Activated T-cell treated with anti-CD3 and anti-CD28 coated beads for 24 hours (primary cell): ENCODE data around the gene ETV3.
"Not testable (repeated sequence)": the region's sequence is repeated elsewhere in the genome, so short reads cannot be mapped to it uniquely, and the experiment has no call there.

Experiments used
- DNase-seq: peaks from one replicate; pipeline ENCODE4 v3.0.0-alpha.2; 2020; ENCODE audit warnings: low read depth

Gene ETV3

DNA sequence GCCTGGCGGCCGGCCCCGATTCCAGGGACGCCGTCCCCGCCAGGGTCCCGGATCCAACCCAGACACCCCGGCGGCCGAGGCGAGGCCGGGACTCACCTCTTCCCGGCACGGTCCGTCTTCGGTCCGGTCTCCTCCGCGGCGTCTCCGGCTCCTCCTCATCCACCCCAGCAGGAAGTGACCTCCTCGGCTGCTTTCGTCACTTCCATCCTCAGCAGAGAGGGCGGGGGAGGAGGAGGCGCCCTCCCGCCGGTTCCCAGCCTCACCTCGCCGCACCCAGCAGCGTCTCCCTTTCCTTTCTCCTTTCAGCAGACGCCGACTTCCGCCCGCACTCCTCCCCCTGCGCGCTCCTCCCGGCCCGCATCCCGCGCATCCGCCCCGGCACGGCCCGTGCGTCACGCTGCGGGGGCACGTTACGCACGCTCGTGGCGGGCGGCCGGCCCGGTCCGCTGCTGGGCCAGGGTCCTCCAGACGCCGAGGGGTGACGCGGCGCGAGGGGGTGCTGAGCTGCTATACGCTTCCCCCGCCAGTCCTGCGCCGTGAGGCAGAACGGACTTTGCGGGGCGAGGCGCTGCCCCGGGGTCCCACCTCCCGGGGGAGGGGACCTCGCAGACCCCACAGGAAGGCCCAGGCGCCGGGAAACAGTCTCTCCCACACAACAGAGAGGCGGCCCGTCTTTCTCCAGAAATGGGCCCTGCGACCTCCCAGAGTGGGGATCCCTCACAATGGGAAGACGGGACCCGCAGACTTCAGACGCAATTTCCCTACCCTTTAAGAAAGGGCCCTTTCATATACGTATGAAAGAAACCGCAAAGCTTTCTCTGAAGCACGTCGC is at the start of gene ETV3:
Gene ETV3 (minus strand): TSS at position 176 of the 832 bp plus-strand sequence. CDS start 2,043 bp downstream, outside the sequence.
- DNase-seq, result peak; percentile 82

DNA sequence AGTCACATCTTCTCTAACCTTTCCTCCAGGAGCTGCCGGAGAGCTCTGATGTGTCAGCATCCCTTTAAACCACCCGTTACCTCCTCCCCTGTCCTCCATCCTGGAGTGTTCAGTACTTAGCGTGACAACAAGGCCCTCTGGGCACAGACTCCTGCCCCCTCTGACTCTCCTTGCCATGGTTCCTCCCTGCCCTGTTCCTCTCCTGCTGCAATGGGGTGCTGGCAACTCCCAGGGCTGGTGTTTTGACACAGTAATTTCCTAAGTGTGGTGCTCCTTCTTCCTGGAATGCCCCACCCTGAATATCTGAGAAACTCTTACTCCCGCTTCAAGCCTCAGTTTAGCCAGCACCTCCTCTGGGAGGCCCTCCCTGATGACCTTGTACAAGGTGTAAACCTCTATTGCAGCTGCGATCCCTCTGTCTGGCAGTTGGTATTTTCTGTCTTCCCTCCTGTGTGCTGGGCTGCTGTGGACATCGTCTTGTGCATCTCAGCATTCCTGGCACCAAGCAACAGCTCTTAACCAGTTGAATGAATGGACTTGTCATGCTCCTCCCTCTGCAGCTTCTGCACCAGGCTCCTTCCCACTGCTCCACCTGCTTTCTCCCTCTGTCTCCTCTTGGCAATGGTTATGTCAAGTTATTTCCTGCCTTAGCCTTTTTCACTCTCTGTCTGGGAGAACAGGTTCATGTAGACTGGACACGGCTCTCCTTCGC is 48.2 kb upstream of the ETV3 start:
- no peak for DNase-seq

DNA sequence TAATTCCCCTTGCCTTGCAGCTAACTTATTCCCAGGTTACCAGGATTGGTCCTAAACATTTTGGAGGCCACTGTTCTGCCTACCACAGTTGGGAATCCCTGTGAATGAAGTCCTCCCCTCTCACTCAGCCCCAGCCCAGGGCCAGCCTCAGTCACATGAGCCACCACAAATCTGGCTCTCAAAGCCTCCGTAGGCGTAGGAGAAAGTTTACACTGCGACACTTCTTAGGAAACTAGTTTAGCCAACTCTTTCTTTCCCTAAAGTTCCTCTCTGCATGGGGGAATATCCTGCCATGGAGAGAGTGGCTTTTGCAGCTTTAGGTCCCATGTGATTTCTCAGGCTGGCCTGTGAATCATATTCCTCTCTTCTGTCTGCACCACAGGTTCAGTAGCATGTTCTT is 45.7 kb upstream of the ETV3 start:
- DNase-seq, result no peak

DNA sequence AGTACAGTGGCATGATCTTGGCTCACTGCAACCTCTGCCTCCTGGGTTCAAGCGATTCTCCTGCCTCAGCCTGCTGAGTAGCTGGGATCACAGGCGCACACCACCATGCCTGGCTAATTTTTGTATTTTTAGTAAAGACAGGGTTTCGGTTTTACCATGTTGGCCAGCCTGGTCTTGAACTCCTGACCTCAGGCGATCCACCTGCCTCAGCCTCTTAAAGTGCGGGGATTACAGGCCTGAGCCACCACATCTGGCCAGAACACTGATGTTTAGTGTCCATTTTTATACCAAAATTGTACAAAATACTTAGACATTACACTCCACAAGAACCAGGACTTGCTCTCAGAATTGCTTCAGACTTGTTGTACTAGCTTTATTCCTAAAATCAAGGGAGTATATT is 44.2 kb upstream of the ETV3 start:
- not testable (repeated sequence) for DNase-seq

DNA sequence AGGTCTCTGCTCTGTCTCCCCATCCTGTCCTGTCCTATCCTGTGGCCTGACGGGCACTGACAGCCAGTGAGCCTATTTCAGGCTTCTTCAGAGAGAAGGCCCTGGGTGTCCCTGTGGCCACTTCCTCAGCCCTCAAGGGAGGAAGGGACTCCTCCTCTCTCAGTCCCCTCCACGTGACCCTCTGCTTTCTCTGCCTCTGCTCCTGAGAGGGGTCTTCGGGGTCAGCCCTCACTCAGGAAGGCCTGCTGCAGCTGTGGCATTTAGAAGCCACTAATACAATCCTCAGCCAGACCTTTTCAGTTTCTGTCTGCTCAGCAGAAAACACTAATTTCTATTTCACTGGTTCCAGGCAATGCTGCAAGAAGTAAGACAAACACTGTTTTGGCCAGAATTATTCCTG is 43.6 kb upstream of the ETV3 start:
- no peak for DNase-seq

DNA sequence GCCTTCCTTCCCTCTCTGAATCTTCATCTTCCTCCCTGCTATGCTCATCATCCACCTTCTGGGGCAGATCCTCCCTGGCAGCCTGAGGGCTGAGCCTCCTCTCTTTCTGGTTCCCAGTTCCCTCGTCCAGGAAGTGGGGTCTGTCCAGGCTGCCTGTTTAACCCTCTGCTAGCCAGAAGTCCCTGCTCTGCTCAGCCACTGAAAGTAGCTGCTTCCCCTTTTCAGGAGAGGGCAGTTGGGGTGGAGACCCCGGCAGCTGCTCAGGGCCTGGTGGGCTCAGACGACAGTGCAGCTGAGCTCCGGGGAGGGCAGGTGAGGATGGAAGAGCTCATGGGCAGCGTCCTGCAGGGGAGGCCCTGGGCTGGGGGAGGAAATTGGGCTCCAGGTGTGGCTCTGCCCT is 43.1 kb upstream of the ETV3 start:
- DNase-seq, result no peak

DNA sequence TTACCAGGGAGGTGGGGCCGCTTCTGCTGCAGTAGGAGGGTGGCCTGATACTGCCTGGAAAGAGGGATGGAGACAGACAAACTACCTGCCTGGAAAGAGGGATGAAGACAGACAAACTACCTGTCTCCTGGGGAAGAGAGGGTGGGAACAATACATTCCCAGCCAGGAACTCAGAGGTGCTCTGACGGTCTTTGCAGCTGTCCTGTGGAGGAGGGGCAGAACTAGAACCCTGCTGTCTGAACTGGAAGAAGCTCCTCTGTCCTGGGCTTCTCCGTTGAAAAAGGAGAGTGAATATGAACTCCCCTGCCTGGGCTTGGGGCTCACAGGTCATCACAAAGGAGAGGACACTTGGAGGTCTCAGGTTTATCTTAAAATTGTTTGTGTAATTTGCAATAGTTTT is 40.3 kb upstream of the ETV3 start:
- DNase-seq, result no peak

DNA sequence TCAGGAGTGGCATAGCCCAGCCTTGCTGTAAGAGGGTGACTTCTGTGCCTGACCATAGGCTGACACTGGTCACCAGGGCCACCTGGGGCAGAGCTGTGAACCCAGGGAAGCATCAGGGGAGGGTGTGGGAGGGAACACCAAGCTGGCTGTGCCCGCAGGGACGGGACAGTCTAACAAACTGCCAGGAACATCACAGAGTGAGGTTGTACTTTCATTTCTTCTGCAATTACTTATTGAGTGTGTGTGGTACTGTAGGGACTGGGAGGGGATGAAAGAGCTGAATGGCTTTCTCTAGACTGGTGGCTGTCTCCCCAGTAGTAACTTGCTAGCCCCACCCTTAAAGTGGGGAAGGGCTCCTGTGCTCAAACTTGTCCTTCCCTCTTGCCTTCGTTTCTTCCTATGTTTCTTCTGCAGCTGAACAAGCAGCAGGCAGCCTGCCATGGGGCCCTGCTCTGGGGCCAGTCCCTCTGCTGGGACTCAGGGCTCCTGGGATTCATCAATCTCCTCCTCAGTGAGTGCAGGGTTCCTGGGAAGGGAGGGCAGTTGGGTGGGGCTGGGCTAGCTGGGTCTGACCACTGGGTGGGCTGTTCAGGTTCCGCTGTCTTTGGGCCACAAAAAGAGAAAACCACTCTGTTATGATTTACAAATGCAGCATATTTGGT is 39.7 kb upstream of the ETV3 start:
- DNase-seq, result no peak

DNA sequence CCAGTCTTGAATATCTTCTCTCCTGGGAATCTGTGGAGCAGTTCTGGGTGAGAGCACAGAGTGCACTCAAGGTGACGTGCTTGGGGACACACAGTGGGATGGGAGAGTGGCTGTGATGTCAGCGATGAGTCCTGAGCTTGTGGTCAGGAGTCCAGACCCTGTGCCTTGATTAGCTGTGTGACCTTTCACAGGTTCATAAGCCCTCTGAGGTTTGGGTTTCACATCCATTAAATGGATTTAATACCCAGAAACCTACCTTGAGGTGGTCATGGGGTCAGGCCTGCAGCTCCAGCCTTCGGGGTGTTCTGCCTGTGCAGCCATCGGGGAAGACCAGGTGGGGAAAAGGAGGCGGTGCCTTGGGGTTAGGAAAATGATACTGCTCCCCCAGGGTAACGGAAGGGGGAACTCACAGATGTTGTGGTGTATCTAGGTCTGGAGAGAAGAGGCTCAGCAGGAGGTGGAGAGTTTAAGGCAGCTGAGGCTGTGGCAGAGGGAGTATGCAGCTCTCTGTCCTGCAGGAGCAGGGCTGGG is 38.5 kb upstream of the ETV3 start:
- DNase-seq, result no peak

DNA sequence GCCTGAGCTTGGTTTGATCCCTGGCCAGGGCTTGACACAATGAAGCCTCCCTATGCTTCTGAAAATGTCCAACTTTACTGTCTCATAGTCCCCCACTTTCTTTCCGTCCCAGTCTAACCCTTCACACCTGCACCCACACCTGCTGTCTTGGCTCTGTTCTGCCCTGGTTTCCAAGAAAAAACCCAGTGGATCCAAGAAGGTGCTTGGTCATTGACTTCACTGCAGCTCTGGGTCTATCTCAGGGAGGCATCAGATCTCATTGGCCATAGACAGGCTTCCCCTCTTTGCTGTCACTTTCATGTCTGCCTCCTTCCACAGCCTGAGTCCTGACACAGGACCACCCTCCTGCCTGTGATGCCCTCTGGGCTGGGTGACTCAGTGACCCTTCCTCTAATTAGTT is 37.8 kb upstream of the ETV3 start:
- DNase-seq, result no peak

DNA sequence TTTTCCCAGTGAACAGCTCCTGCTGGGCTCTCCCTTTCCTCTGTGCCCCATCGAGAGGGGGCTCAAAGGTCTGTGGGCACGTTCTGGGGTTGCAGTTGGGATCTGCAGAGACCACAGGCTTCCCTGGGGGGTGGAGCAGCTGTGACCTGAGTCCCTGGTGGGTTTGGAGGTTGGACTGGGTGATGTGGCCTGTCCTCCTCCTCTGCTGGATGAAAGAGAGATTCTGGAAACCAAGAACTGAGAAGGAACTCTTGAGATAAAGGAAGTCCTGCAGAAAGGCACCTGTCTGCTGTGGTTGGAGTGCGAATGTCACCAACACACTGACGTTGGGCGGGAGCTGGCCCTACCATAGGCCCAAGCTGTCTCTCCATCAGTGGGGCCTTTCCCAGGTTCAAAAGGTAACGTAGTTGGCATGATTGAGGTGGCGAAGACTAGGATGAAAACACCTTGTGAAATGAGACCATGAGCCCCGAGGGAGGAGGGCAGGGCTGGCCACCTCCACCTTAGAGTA is 35.8 kb upstream of the ETV3 start:
- no peak for DNase-seq

DNA sequence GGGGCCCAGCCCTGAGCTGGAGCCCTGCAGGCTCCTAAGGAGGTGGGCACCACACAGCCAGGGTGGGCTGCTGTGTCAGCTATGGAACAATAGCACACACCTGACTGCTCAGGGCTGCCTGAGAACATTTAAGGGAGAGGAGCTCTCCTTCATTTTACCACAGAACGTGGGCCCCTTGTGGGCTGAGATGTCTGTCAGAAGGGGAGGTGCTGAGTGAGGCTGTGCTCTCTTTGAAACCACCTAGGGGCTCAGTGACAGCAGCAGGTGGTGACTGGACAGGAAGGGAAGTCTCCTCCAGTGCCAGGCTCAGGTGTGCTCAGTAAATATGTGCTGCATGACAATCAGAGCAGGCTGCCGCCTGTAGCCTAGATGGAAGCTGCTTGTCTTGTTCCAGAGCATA is 35.0 kb upstream of the ETV3 start:
- DNase-seq, result not testable (repeated sequence)

DNA sequence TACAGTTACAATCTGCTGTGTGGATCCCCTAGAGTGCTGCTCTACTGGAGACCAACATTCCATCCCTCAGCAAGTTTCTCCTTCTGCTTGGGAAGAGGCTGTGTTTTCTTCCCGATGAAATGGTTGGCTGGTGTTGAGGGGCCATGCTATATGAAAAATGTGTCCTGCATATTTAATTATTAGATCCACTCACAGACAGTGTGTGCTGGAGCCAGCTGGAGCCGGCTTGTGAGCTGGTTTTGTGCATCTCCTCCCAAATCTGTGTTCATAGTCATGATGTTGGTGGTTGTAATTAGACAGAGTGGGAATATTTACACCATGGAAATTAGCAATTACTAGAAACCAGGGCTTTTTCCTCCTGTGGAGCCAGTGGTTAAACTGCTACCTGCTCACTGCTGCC is 34.4 kb upstream of the ETV3 start:
- not testable (repeated sequence) for DNase-seq

DNA sequence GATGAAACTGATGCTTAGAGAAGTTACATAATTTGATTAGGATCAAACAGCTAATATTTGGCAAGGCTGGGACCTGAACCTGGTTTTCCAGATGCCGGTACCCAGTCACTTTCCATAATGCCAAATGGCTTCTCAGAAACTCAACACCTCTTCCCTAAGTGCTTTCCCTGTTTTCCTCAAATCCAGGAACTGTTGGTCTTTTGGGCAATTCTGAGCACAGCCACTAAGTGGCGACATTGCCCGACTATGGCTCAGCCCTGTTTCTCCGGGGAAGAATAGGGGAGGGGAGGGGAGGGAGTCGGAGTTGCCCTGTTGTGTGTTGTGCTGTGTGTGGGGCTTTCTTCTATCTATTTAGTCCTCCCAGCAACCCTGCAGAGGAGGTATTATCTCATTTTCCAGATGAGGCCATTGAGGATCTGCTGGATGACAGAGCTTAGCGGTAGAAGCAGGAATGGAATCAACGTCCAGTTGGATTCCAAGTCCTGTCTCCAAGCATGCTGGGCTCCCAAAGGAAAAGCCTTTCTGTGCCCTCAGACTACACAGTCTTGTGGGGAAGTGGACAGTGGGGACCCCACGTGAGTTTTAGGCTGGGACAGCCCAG is 33.8 kb upstream of the ETV3 start:
- DNase-seq, result not testable (repeated sequence)

DNA sequence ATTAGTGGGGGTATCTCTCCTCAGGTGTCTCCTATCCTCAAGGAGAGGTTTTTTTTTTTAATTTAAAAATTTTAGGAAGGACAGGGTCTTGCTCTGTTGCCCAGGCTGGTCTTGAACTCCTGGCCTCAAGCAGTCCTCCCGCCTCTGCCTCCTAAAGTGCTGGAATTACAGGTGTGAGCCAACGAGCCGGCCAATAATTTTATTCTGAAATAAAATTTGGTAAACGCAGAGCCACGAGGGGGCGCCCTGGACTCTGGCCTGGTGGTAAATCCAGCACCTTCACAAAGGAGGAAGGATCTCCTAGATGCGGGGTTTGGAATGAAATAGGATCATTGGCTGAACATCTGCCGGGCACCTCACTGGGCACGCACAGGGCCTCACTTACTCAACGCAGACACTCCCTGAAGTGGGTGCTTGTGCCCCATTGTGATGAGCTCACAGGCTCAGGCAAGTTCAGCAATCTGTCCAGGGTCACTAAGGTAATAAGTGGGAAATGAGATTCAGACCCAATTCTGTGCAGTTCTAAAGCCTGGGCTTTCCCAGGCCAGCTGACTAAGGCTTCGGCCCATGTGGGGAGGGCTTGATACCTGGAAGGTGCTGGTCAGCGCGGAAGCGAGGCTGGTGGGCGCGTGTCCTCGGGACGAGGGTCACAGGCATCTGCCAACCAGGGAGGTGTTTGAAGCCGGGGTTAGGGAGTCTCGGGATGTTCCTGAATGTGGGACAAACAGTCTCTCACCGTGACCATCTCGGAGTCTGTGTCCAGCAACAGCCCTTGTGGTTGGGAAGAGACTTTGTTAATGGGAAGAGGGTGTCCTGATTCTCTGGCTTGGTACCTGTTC is 32.7 kb upstream of the ETV3 start:
- peak; percentile 19 for DNase-seq

DNA sequence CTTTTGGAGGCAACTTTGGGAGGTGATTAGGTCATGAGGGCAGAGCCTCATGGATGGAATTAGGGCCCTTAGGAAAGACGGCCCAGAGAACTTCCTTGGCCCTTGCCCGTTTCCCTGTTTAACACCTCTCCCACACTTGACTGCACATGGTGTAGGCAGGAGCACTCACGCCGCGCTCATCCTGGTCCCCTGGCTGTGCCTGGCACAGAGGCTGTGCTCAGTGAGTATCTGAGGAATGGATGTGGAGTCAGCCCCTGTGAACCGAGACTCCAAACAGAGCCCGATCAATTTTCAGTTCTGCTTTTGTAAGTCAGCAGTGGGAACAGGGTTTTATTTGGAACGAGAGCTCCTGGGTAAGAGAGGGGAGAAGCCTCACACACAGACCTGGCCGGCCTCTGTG is 29.8 kb upstream of the ETV3 start:
- no peak for DNase-seq

DNA sequence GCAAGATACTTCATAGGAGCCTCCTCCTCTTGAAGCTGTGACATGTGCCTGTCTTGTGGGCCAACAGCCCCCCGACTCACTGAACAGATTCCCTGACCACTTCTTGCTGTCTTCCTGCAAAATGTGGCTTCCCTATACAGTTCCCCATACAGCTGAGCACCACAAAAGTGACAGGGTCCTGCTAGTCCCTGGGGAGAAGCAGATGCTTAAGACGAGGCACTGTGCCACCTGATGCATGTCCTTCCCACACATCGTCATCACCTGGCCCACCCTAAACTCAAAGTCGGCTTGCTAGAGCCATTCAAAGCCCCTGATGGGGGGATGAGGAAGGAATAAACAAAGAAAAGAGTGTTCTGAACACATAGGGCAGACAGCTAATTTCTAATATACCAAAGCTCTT is 29.2 kb upstream of the ETV3 start:
- DNase-seq, result no peak

DNA sequence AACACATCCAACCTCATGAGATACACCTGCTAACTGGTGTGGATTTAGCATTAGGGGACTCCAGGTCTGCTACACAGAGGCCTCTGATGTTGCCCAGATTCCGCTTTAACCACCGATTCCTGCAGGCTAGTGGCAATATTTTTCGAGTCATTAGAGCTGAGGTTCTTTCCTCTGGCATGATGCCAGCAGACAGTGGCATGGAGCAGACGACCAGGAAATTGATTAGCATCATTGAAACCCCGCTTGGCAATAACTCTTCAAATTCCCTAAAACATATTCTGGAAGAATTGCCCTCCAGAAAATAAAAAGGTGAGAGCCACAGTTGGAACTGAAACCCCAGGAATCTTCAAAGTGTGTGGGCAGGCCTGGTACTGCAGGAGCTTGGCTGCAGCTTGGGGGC is 28.4 kb upstream of the ETV3 start:
- no peak for DNase-seq

DNA sequence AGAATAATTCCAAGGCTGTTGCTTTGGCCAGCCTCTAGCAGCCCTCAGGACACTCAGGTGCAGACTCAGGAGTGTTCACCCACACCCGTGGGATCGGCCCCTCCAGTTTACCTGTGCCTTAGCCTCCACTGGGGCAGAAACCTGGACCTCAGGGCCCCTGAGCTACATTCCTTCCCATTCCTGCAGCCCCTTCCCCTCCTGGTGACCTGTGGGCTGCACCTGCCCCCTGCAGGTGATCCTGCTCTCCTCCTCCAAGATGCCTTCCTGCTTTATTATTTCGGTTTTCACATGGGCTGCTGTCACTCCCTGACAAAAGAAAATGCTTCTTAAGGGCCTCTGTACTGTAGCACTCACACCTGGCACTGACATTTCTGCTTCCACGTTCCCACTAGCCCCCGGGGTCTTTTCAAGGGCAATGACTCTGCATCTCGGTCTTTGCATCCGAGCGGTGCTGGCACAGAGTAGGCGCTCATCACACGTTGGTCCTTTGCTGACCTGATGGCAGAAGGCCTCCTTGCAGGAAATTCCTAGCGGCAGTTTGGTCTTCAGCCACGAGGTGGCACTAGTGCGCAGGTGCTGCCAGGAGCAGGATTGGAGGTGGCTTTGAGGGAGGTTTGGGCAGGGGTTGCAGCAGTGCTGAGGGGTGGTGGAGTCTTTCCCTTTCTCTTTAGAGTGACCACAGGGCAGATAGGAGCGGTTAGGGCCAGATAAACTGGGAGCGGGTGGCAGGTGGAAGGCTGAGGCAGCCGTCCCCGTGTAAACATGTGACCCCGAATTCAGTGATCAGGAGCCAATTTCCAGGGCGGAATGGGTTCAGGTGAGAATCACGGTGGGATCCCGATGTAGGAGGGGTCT is 25.3 kb upstream of the ETV3 start:
- peak; percentile 67 for DNase-seq

DNA sequence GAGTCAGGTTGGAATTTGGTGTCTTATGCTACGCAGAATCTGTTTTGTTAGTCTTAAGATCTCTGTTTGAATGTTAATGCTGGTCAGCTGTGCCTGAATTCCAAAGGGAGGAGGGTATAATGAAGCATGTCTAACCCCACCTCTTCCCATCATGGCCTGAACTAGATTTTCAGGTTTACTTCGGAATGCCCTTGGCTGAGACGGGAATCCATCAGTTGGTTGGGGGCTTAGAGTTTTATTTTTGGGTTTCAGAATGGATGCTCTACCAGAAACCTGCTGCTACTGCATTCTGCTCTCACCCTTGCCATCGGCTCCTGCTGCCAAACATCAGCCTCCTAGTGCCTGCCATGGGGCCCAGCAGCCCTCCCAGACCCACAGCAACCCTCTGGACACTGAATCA is 24.1 kb upstream of the ETV3 start:
- DNase-seq, result no peak
